Progenitor cell of endocrine pancreas (in vitro differentiated cells): ENCODE measurements around the gene LTA. TPM values are rescaled to one million over a fixed set of nuclear protein-coding genes. Genes with fewer than 3 reads are reported as not detected.
"Not testable (repeated sequence)": the region's sequence is repeated elsewhere in the genome, so short reads cannot be mapped to it uniquely, and the experiment has no call there.

Experiments used
- DNase-seq: peaks from one replicate; pipeline ENCODE4 v3.0.0; 2021; ENCODE audit warnings: low spot score; ENCODE audit not compliant: unreplicated experiment
- H3K27ac Mint-ChIP-seq: 2 replicates; pipeline ENCODE4 v1.8.0; 2021; ENCODE audit warnings: mild to moderate bottlenecking, moderate library complexity, mixed read lengths
- H3K27me3 Mint-ChIP-seq: 2 replicates; pipeline ENCODE4 v1.8.0; 2021; ENCODE audit warnings: mixed read lengths
- H3K36me3 Mint-ChIP-seq: 2 replicates; pipeline ENCODE4 v1.8.0; 2022; ENCODE audit warnings: mixed read lengths; ENCODE audit not compliant: insufficient read depth
- H3K4me1 Mint-ChIP-seq: 2 replicates; pipeline ENCODE4 v1.8.0; 2021; ENCODE audit warnings: low read depth, mixed read lengths
- H3K4me3 Mint-ChIP-seq: 2 replicates; pipeline ENCODE4 v1.8.0; 2021; ENCODE audit warnings: low read depth, mild to moderate bottlenecking, moderate library complexity, mixed read lengths
- H3K9me3 Mint-ChIP-seq: 2 replicates; pipeline ENCODE4 v1.8.0; 2021; ENCODE audit warnings: low read depth, mixed read lengths
- CTCF ChIP-seq: fragments of 200-600 bp; sonication (generic); IDR thresholded peaks from one replicate; pipeline ENCODE4 v1.5.0; 2021; ENCODE audit warnings: antibody characterized with exemption, mild to moderate bottlenecking; ENCODE audit not compliant: unreplicated experiment
- total RNA-seq: library from RNA; stranded (reverse); gene quantifications from 2 replicates; pipeline ENCODE4 v1.2.1, GENCODE V29; 2021

Gene LTA
- total RNA-seq, 1 donor from 2014 or later = not detected

- Mint-ChIP-seq H3K36me3 (no peaks in the 10 kb centered on the region), H3K9me3 (no peaks in the 10 kb centered on the region), H3K27me3 (peaks cover 38% of the 10 kb centered on the region), H3K27ac (no peak overlapping the region), H3K4me1 (peaks cover 10% of the 10 kb centered on the region), H3K4me3 (no peak overlapping the region)
- DNase-seq = no peak
- TF ChIP-seq CTCF = peak; percentile 47
Observed at GRCh38 chr6:31585491-31585890, 13.4 kb downstream of the LTA start.

- no peak for TF ChIP-seq CTCF
- Mint-ChIP-seq H3K36me3 (no peaks in the 10 kb centered on the region), H3K9me3 (no peaks in the 10 kb centered on the region), H3K27me3 (peaks cover 35% of the 10 kb centered on the region), H3K4me1 (peaks cover 7% of the 10 kb centered on the region), H3K27ac (no peak within 1 kb of the TSS), H3K4me3 (no peak within 1 kb of the TSS)
- DNase-seq = no peak
Observed at GRCh38 chr6:31586008-31586407, 13.9 kb downstream of the LTA start, which contains the start of gene LST1. LST1 (plus strand) TSS chr6:31586277; CDS start chr6:31587300, 1,023 bp downstream.

GRCh38 chr6:31586599-31587281 lies 14.7 kb downstream of the LTA start:
- DNase-seq = no peak
- Mint-ChIP-seq H3K27ac (no peak overlapping the region), H3K4me3 (no peak overlapping the region), H3K9me3 (no peaks in the 10 kb centered on the region), H3K27me3 (peaks cover 28% of the 10 kb centered on the region), H3K4me1 (peaks cover 2% of the 10 kb centered on the region), H3K36me3 (no peaks in the 10 kb centered on the region)
- TF ChIP-seq CTCF = no peak

GRCh38 chr6:31587791-31588777 lies 16.0 kb downstream of the LTA start:
- Mint-ChIP-seq H3K36me3 (no peaks in the 10 kb centered on the region), H3K4me1 (no peaks in the 10 kb centered on the region), H3K27ac (no peak overlapping the region), H3K9me3 (no peaks in the 10 kb centered on the region), H3K27me3 (peaks cover 18% of the 10 kb centered on the region), H3K4me3 (no peak overlapping the region)
- TF ChIP-seq CTCF = no peak
- DNase-seq = no peak

- no peak overlapping the region for H3K4me3 Mint-ChIP-seq
- no peak for TF ChIP-seq CTCF
- H3K9me3 Mint-ChIP-seq = no peaks in the 10 kb centered on the region
- no peaks in the 10 kb centered on the region for H3K4me1 Mint-ChIP-seq
- H3K27me3 Mint-ChIP-seq = peaks cover 18% of the 10 kb centered on the region
- DNase-seq = no peak
- no peaks in the 10 kb centered on the region for H3K36me3 Mint-ChIP-seq
- H3K27ac Mint-ChIP-seq = no peak overlapping the region
Observed at GRCh38 chr6:31588871-31589650, 17.0 kb downstream of the LTA start.

GRCh38 chr6:31590691-31591090 lies 18.6 kb downstream of the LTA start:
- peaks cover 16% of the 10 kb centered on the region for H3K27me3 Mint-ChIP-seq
- DNase-seq, H3K4me3 Mint-ChIP-seq, H3K9me3 Mint-ChIP-seq, H3K36me3 Mint-ChIP-seq, H3K27ac Mint-ChIP-seq, H3K4me1 Mint-ChIP-seq: not testable (repeated sequence)
